ENCODE data around the gene ATCAY. TPM values are rescaled to one million over a fixed set of nuclear protein-coding genes. Genes with fewer than 3 reads are reported as not detected.

Gene ATCAY
- polyA plus RNA-seq, 1 donor from 2014 or later, result 73.8 TPM

DNA sequence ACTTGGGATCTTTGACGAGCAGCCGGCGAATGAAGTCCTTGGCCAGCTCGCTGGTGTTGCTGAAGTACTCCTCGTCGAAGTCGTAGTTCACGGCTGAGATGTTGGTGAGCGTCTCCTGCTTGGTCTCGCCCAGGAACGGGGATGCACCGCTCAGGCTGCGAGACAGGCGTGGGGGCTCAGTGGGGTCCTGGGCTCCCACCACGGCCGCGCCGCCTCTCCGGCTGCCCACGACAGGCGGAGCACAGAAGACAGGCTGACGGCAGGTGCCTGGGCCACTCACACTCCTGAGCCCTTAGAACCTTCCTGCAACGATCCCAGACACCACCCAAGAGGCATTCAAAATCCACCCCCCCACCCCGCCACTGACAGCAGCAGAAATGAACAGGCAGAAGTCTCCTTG is 80.5 kb downstream of the ATCAY start:
- Histone ChIP-seq H3K9me3 (ENCODE audit: low read length) (no peaks in the 10 kb centered on the region), H3K9ac (ENCODE audit: low read length) (no peak overlapping the region), H3K4me2 (ENCODE audit: low read length) (no peak overlapping the region), H4K20me1 (ENCODE audit: insufficient read depth) (no peaks in the 10 kb centered on the region), H3K4me3 (ENCODE audit: low read length) (no peak overlapping the region), H3K9me2 (ENCODE audit: insufficient read depth, low read length) (no peaks in the 10 kb centered on the region), H3K27me3 (ENCODE audit: insufficient read depth, low read depth, low read length) (no peaks in the 10 kb centered on the region), H3F3A (ENCODE audit: insufficient read depth, low read length, poor library complexity, severe bottlenecking) (no peaks in the 10 kb centered on the region), H3K79me2 (replicated peaks; ENCODE audit: insufficient read depth, low read length) (peaks cover 2% of the 10 kb centered on the region), H3K36me3 (ENCODE audit: insufficient read depth, low read length) (no peaks in the 10 kb centered on the region), H3K27ac (ENCODE audit: low read length) (no peak overlapping the region), H2AFZ (ENCODE audit: low read depth, low read length) (no peak overlapping the region)
- no peak for TF ChIP-seq EP300 (conservative IDR thresholded peaks at IDR 0.05; ENCODE audit: poor library complexity, severe bottlenecking)
- no peak for TF ChIP-seq POLR2AphosphoS5 (IDR thresholded peaks at IDR 0.05)
- TF ChIP-seq, protein P1, sequence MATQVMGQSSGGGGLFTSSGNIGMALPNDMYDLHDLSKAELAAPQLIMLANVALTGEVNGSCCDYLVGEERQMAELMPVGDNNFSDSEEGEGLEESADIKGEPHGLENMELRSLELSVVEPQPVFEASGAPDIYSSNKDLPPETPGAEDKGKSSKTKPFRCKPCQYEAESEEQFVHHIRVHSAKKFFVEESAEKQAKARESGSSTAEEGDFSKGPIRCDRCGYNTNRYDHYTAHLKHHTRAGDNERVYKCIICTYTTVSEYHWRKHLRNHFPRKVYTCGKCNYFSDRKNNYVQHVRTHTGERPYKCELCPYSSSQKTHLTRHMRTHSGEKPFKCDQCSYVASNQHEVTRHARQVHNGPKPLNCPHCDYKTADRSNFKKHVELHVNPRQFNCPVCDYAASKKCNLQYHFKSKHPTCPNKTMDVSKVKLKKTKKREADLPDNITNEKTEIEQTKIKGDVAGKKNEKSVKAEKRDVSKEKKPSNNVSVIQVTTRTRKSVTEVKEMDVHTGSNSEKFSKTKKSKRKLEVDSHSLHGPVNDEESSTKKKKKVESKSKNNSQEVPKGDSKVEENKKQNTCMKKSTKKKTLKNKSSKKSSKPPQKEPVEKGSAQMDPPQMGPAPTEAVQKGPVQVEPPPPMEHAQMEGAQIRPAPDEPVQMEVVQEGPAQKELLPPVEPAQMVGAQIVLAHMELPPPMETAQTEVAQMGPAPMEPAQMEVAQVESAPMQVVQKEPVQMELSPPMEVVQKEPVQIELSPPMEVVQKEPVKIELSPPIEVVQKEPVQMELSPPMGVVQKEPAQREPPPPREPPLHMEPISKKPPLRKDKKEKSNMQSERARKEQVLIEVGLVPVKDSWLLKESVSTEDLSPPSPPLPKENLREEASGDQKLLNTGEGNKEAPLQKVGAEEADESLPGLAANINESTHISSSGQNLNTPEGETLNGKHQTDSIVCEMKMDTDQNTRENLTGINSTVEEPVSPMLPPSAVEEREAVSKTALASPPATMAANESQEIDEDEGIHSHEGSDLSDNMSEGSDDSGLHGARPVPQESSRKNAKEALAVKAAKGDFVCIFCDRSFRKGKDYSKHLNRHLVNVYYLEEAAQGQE (IDR thresholded peaks at IDR 0.05; ENCODE audit: borderline replicate concordance), result no peak
- no peak for TF ChIP-seq MXI1 (conservative IDR thresholded peaks at IDR 0.05; ENCODE audit: poor library complexity, severe bottlenecking)
- no peak for TF ChIP-seq SMC3 (conservative IDR thresholded peaks at IDR 0.05; ENCODE audit: poor library complexity)
- no peak for TF ChIP-seq TAF1 (IDR thresholded peaks at IDR 0.05; ENCODE audit: low read depth)
- TF ChIP-seq RAD21 (conservative IDR thresholded peaks at IDR 0.05), result no peak
- no peak for TF ChIP-seq EZH2 (IDR thresholded peaks at IDR 0.05; ENCODE audit: borderline replicate concordance, insufficient read depth, low read length, poor library complexity, severe bottlenecking)
- TF ChIP-seq, protein P2, sequence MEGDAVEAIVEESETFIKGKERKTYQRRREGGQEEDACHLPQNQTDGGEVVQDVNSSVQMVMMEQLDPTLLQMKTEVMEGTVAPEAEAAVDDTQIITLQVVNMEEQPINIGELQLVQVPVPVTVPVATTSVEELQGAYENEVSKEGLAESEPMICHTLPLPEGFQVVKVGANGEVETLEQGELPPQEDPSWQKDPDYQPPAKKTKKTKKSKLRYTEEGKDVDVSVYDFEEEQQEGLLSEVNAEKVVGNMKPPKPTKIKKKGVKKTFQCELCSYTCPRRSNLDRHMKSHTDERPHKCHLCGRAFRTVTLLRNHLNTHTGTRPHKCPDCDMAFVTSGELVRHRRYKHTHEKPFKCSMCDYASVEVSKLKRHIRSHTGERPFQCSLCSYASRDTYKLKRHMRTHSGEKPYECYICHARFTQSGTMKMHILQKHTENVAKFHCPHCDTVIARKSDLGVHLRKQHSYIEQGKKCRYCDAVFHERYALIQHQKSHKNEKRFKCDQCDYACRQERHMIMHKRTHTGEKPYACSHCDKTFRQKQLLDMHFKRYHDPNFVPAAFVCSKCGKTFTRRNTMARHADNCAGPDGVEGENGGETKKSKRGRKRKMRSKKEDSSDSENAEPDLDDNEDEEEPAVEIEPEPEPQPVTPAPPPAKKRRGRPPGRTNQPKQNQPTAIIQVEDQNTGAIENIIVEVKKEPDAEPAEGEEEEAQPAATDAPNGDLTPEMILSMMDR (IDR thresholded peaks at IDR 0.05; ENCODE audit: poor library complexity, severe bottlenecking), result no peak

DNA sequence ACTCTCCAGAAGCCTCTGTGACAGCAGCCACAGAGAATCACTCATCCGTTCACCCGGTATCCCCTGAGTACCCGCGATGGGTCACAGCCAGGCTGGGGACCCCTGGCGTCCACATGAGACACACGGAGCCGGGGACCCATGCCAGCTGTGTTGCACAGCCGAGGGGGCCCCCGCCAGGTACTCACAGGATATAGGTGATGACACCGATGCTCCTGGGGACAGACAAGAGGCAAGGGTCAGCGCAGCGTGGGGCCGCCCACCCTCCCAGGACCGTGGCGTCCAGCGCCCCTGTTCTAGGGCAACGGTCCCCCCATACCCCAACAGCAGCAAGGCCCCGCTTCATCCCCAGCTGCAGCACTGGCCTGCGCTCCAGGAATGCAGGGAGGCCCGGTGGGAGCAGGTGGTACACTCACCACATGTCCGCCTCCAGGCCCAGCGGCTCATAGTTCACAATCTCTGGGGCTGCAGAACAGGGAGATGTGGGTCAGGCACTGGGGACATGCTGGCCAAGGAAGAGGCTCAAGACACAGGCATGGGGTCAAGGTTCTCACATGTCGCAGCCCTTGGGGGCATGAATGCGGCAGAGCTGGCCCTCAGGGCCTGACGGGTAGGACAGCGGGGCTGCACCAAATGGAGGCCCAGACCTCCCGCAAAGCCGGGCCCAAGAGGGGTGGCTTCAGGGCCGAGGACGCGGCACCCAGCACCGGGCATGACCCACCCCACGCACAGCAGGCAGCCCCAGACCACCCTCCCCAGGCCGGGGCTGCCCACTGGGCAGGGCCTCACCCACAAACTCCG is 83.2 kb downstream of the ATCAY start:
- Histone ChIP-seq H3K4me2 (ENCODE audit: low read length) (no peak overlapping the region), H3K9ac (ENCODE audit: low read length) (no peak overlapping the region), H2AFZ (ENCODE audit: low read depth, low read length) (no peak overlapping the region), H3K79me2 (replicated peaks; ENCODE audit: insufficient read depth, low read length) (peaks cover 13% of the 10 kb centered on the region), H3F3A (ENCODE audit: insufficient read depth, low read length, poor library complexity, severe bottlenecking) (no peaks in the 10 kb centered on the region), H3K27ac (ENCODE audit: low read length) (no peak overlapping the region), H3K9me3 (ENCODE audit: low read length) (no peaks in the 10 kb centered on the region), H3K27me3 (ENCODE audit: insufficient read depth, low read depth, low read length) (no peaks in the 10 kb centered on the region), H3K4me3 (ENCODE audit: low read length) (no peak overlapping the region), H3K36me3 (ENCODE audit: insufficient read depth, low read length) (no peaks in the 10 kb centered on the region), H4K20me1 (ENCODE audit: insufficient read depth) (no peaks in the 10 kb centered on the region), H3K9me2 (ENCODE audit: insufficient read depth, low read length) (no peaks in the 10 kb centered on the region)
- TF ChIP-seq MXI1 (conservative IDR thresholded peaks at IDR 0.05; ENCODE audit: poor library complexity, severe bottlenecking) (no peak), EZH2 (IDR thresholded peaks at IDR 0.05; ENCODE audit: borderline replicate concordance, insufficient read depth, low read length, poor library complexity, severe bottlenecking) (no peak), SMC3 (conservative IDR thresholded peaks at IDR 0.05; ENCODE audit: poor library complexity) (no peak)
- TF ChIP-seq, protein P1 (IDR thresholded peaks at IDR 0.05; ENCODE audit: borderline replicate concordance), result no peak
